Right hindlimb (tissue), 1 donor: ENCODE results near the gene KRT5.
"Not testable (repeated sequence)": the region's sequence is repeated elsewhere in the genome, so short reads cannot be mapped to it uniquely, and the experiment has no call there.

Source experiments
- DNase-seq: peaks from one replicate; pipeline ENCODE4 v3.0.0-alpha.2; 2018

The KRT5 gene

DNA sequence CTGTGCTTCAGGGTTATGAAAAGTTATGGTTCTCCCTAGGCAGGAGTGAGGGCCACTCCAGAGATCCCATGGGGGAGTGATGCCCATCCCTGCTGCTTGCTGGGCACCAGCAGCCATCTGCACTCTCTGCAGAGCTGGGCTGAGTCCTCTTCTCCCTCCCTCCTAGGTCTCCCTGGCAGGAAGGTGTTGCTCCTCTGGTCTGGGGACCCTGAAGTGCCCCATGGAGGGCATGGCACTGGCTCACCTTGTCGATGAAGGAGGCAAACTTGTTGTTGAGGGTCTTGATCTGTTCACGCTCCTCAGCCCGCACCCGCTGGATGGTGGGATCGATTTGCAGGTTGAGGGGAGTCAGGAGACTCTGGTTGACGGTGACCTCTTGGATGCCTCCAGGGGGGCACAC, 27.8 kb downstream of the KRT5 start:
- DNase-seq: not testable (repeated sequence)

DNA sequence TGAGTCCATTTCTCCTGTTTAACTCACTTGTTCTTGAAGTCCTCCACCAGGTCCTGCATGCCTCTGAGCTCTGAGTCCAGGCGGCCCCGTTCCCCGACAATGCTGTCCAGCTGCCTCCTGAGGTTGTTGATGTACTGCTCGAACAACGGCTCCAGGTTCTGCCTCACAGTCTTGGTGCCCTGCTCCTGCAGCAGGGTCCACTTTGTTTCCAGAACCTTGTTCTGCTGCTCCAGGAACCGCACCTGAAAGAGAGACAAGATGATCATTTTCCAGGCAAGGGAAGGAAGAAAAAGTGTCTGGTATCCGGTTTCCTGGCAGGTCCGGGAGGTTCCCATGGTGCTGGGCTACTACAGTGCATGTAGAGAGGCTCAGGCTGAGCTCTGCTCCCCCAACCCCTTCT, 28.7 kb downstream of the KRT5 start:
- not testable (repeated sequence) for DNase-seq

- DNase-seq: no peak
Measured at GRCh38 chr12:52488736-52489135, 31.5 kb downstream of the KRT5 start.

- not testable (repeated sequence) for DNase-seq
Measured at GRCh38 chr12:52487744-52488443, 32.3 kb downstream of the KRT5 start.

DNA sequence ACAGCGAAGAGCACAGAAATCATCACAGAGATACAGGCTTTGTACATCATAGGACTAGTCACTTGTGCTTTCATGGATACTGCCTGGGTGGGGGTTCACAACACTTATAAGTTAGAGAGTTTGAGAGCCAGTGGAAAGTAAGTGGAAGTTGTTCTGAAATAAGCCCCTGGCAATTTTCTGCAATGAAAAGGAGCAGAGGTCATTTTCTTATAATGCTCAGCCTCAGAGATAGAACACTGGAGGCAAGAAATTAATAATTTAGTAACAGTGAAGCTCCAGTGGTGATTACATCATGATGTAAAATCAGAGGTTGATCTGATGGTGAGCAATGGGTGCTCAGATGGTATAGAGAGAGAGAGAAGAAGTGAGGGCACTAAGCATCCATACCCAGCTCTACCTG, 33.0 kb downstream of the KRT5 start:
- no peak for DNase-seq

DNA sequence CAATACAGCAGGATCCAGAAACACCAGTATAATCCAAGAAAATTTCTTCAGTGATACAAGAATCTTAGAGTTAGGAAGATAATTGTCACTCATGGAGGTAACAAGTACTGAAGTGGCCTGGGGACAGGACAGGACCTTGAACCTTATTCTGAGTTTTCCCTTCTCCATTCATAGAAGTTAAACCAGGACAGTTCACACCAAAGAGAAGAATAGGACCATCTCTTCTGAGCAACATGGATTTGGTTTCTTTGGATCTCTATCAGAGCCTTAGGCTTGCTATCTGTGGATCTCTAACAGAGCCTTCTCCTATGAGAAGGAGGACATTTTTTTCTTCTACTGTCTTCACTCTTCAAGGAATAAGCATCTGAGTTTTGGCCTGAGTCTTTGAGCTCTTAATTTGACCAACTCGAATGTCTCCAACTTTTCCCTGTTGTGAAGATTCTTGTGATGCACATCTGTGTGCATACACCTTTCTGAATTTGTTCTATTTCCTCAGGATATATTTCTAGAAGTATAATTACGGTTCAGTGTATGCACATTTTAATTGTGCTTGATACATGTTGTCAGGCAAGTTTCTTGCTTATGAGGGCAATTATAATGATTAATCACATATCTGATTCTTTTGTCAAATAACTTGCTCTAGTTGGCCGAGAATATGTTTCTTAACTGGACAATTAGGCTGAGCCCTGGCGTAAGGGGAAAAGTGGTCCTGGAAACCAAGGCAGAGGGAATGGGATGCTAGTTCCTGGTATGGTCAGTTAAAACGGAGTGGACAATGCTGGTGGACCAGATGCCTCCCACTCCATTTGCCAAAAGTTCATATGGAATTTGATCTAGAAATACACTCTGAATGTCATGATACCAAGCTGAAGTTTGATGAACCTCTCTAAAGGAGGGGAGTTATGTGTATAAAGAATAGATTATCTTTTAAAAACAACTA, 33.8 kb downstream of the KRT5 start:
- no peak for DNase-seq

- no peak for DNase-seq
Measured at GRCh38 chr12:52480073-52480472, 40.1 kb downstream of the KRT5 start.

DNA sequence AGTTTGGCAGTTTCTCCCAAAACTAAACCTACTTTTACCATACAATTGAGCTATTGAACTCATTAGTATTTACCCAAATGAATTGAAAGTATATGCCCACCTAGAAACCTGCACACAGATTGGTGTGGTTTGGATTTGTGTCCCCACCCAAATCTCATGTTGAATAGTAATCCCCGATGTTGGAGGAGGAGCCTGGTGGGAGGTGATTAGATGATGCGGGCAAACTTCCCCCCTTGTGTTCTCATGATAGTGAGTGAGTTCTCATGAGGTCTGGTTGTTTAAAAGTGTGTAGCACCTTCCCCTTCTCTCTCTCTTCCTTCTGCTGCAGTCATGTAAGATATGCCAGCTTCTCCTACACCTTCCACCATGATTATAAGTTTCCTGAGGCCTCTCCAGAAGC, 42.5 kb downstream of the KRT5 start:
- no peak for DNase-seq

DNA sequence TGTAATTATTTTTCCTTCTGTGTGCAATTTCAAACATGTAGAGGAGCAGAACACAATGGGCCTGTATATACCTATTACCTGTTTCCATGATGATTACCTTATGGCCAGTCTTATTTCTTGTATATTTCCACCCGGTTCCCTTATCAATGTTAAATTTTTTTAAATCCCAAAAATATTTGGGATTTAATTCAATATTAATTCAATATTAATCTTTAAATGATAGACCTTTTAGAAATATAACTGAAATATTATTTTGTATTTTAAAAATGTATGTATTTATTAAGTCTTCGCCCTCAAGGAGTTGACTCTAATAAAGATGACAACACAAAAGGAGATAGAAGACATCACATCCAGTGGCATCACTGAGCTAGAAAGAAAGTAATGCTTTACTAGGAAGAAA, 46.0 kb downstream of the KRT5 start:
- no peak for DNase-seq

- no peak for DNase-seq
Measured at GRCh38 chr12:52473768-52474167, 46.4 kb downstream of the KRT5 start, which contains the start of gene KRT6C. Gene KRT6C, minus strand, starts transcription at chr12:52473805. Its CDS starts 68 bp downstream, at chr12:52473737.

- no peak for DNase-seq
Measured at GRCh38 chr12:52469853-52470252, 50.3 kb downstream of the KRT5 start.

DNA sequence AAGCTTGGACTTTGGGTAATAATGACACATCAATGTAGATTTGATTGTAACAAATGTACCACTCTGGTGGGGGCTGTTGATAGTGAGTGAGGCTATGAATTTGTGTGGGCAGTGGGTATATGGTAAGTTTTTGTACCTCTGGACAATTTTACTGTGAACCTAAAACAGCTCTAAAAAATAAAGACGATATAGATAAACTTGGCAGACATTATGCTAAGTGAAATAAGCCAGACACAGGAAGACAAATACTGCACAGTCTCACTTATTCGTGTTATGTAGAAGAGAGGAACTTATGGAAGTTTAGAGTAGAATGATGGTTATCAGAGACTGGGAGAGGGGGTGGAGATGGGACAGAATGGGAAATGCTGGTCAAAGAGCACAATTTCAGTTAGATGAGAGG, 55.3 kb downstream of the KRT5 start:
- DNase-seq: no peak
